Measurements from ENCODE around the gene TSEN15. TPM values are rescaled to one million over a fixed set of nuclear protein-coding genes. Genes with fewer than 3 reads are reported as not detected.

Gene TSEN15
- total and polyA plus RNA-seq, 9 of the 15 experiments (the other 6 are each of a cell fraction or from before 2014, with no cell fraction given) = 25.6 to 121 (median 91.3) TPM

DNA sequence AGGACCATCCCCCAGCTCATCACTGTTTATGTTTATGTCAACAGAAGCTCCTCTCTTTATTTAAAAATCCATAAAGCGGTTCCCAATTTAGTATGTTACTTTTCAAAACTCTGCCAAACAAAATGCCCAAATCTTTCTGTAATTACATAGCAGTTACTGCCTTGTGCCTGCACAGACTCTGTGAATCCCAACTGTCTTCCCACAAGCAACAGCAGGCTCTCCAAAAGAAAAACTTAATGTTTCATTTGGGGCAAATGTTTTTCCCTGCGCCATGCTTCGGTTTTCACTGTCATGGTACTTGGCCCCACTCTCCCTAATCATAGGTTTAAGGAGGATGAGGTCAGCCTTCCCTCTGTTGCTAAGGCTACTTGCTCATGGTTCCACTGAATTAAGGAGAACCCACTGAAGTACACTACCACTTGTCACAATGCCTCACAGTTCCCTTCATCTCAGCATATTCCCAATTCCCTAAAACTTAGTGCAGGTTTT is 18.6 kb upstream of the TSEN15 start (continued):
- TF ChIP-seq, protein P1, sequence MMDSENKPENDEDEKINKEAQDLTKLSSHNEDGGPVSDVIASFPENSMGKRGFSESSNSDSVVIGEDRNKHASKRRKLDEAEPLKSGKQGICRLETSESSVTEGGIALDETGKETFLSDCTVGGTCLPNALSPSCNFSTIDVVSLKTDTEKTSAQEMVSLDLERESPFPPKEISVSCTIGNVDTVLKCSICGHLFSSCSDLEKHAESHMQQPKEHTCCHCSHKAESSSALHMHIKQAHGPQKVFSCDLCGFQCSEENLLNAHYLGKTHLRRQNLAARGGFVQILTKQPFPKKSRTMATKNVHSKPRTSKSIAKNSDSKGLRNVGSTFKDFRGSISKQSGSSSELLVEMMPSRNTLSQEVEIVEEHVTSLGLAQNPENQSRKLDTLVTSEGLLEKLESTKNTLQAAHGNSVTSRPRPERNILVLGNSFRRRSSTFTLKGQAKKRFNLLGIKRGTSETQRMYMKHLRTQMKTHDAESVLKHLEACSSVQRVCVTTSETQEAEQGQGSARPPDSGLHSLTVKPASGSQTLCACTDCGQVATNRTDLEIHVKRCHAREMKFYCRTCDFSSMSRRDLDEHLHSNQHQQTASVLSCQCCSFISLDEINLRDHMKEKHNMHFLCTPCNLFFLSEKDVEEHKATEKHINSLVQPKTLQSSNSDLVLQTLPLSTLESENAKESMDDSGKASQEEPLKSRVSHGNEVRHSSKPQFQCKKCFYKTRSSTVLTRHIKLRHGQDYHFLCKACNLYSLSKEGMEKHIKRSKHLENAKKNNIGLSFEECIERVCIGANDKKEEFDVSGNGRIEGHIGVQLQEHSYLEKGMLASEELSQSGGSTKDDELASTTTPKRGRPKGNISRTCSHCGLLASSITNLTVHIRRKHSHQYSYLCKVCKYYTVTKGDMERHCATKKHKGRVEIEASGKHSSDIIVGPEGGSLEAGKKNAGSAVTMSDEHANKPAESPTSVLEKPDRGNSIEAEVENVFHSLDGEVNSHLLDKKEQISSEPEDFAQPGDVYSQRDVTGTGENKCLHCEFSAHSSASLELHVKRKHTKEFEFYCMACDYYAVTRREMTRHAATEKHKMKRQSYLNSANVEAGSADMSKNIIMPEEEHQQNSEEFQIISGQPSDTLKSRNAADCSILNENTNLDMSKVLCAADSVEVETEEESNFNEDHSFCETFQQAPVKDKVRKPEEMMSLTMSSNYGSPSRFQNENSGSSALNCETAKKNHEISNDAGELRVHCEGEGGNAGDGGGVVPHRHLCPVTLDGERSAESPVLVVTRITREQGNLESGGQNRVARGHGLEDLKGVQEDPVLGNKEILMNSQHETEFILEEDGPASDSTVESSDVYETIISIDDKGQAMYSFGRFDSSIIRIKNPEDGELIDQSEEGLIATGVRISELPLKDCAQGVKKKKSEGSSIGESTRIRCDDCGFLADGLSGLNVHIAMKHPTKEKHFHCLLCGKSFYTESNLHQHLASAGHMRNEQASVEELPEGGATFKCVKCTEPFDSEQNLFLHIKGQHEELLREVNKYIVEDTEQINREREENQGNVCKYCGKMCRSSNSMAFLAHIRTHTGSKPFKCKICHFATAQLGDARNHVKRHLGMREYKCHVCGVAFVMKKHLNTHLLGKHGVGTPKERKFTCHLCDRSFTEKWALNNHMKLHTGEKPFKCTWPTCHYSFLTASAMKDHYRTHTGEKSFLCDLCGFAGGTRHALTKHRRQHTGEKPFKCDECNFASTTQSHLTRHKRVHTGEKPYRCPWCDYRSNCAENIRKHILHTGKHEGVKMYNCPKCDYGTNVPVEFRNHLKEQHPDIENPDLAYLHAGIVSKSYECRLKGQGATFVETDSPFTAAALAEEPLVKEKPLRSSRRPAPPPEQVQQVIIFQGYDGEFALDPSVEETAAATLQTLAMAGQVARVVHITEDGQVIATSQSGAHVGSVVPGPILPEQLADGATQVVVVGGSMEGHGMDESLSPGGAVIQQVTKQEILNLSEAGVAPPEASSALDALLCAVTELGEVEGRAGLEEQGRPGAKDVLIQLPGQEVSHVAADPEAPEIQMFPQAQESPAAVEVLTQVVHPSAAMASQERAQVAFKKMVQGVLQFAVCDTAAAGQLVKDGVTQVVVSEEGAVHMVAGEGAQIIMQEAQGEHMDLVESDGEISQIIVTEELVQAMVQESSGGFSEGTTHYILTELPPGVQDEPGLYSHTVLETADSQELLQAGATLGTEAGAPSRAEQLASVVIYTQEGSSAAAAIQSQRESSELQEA (IDR thresholded peaks at IDR 0.05; ENCODE audit: low read depth) = no peak
- TF ChIP-seq ZNF133 (CRISPR knock-in tag; IDR thresholded peaks at IDR 0.05) (no peak), FOXJ3 (CRISPR knock-in tag; IDR thresholded peaks at IDR 0.05) (no peak), NR4A1 (CRISPR knock-in tag; IDR thresholded peaks at IDR 0.05) (no peak), NR4A1 (tag; IDR thresholded peaks at IDR 0.05) (no peak), ZNF778 (CRISPR knock-in tag; IDR thresholded peaks at IDR 0.05) (no peak), SNAPC5 (CRISPR knock-in tag; IDR thresholded peaks at IDR 0.05) (no peak), HSF4 (CRISPR knock-in tag; IDR thresholded peaks at IDR 0.05; ENCODE audit: borderline replicate concordance) (no peak), BRCA1 (IDR thresholded peaks at IDR 0.05) (no peak), BRCA1 (CRISPR knock-in tag; IDR thresholded peaks at IDR 0.05) (no peak), ZNF274 (IDR thresholded peaks at IDR 0.05; ENCODE audit: borderline replicate concordance, low read depth, low read length) (no peak), SMARCB1 (IDR thresholded peaks at IDR 0.05; ENCODE audit: insufficient read length, low read depth) (no peak), NFIC (IDR thresholded peaks at IDR 0.05) (no peak), MTA3 (IDR thresholded peaks at IDR 0.05; ENCODE audit: borderline replicate concordance) (no peak), ZKSCAN3 (CRISPR knock-in tag; IDR thresholded peaks at IDR 0.05) (no peak), MNT (conservative IDR thresholded peaks at IDR 0.05) (no peak)
- TF ChIP-seq, protein P2, sequence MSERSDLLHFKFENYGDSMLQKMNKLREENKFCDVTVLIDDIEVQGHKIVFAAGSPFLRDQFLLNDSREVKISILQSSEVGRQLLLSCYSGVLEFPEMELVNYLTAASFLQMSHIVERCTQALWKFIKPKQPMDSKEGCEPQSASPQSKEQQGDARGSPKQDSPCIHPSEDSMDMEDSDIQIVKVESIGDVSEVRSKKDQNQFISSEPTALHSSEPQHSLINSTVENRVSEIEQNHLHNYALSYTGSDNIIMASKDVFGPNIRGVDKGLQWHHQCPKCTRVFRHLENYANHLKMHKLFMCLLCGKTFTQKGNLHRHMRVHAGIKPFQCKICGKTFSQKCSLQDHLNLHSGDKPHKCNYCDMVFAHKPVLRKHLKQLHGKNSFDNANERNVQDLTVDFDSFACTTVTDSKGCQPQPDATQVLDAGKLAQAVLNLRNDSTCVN (CRISPR knock-in tag; IDR thresholded peaks at IDR 0.05) = no peak
- TF ChIP-seq, protein P3, sequence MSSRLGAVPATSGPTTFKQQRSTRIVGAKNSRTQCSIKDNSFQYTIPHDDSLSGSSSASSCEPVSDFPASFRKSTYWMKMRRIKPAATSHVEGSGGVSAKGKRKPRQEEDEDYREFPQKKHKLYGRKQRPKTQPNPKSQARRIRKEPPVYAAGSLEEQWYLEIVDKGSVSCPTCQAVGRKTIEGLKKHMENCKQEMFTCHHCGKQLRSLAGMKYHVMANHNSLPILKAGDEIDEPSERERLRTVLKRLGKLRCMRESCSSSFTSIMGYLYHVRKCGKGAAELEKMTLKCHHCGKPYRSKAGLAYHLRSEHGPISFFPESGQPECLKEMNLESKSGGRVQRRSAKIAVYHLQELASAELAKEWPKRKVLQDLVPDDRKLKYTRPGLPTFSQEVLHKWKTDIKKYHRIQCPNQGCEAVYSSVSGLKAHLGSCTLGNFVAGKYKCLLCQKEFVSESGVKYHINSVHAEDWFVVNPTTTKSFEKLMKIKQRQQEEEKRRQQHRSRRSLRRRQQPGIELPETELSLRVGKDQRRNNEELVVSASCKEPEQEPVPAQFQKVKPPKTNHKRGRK (tag; IDR thresholded peaks at IDR 0.05) = no peak

All from K562 (cell line).